ENCODE data around the gene HOXD9.

HOXD9 gene

GRCh38 chr2:176124110-176124946 is 1.8 kb downstream of the HOXD9 start:
- DNase-seq (ENCODE audit: low read depth), result no peak

- no peak for DNase-seq (ENCODE audit: low read depth)
Measured at GRCh38 chr2:176124947-176125771, 2.6 kb downstream of the HOXD9 start.

GRCh38 chr2:176125772-176126054 is 3.2 kb downstream of the HOXD9 start:
- DNase-seq (ENCODE audit: low read depth), result no peak

- DNase-seq (ENCODE audit: low read depth), result peak; percentile 53
Measured at GRCh38 chr2:176126929-176127773, 4.6 kb downstream of the HOXD9 start.

- no peak for DNase-seq (ENCODE audit: low read depth)
Measured at GRCh38 chr2:176127774-176128072, 5.2 kb downstream of the HOXD9 start.

GRCh38 chr2:176128172-176128981 is 5.9 kb downstream of the HOXD9 start:
- no peak for DNase-seq (ENCODE audit: low read depth)

- no peak for DNase-seq (ENCODE audit: low read depth)
Measured at GRCh38 chr2:176128982-176129796, 6.7 kb downstream of the HOXD9 start, which contains the start of gene HOXD8. Gene HOXD8 (plus strand): TSS chr2:176129705. CDS start chr2:176130367, 662 bp downstream.

GRCh38 chr2:176129813-176130146 is 7.3 kb downstream of the HOXD9 start:
- no peak for DNase-seq (ENCODE audit: low read depth)

- DNase-seq (ENCODE audit: low read depth), result no peak
Measured at GRCh38 chr2:176130147-176130956, 7.8 kb downstream of the HOXD9 start.

- DNase-seq (ENCODE audit: low read depth), result no peak
Measured at GRCh38 chr2:176130957-176131847, 8.7 kb downstream of the HOXD9 start.

- DNase-seq (ENCODE audit: low read depth), result no peak
Measured at GRCh38 chr2:176131848-176132158, 9.3 kb downstream of the HOXD9 start.

- DNase-seq (ENCODE audit: low read depth), result no peak
Measured at GRCh38 chr2:176132205-176133171, 10.0 kb downstream of the HOXD9 start.

GRCh38 chr2:176133389-176133788 is 10.9 kb downstream of the HOXD9 start:
- no peak for DNase-seq (ENCODE audit: low read depth)

- no peak for DNase-seq (ENCODE audit: low read depth)
Measured at GRCh38 chr2:176134035-176134434, 11.5 kb downstream of the HOXD9 start.

GRCh38 chr2:176135035-176135440 is 12.5 kb downstream of the HOXD9 start:
- DNase-seq (ENCODE audit: low read depth), result no peak

GRCh38 chr2:176136374-176137251 is 14.1 kb downstream of the HOXD9 start:
- DNase-seq (ENCODE audit: low read depth), result no peak

GRCh38 chr2:176137252-176137580 is 14.7 kb downstream of the HOXD9 start:
- DNase-seq (ENCODE audit: low read depth), result no peak

All from stimulated activated CD8-positive, alpha-beta memory T cell treated with anti-CD3 and anti-CD28 coated beads, Interleukin-15, amount 100 ng/mL, for 24 hours (primary cell).